Endothelial cell of umbilical vein (primary cell): ENCODE data around the gene DNAAF3. TPM values are rescaled to one million over a fixed set of nuclear protein-coding genes. Genes with fewer than 3 reads are reported as not detected.

Experiments
- BruUV-seq: library from RNA; stranded (reverse); fragments of 400-500 nt; replicated peaks from 2 replicates; lab custom pipeline; 2021; lab: Mats Ljungman, UMichigan
- CTCF ChIA-PET: fragments of 300-600, 350-600 bp; sonication (Branson Sonifier 250); formaldehyde crosslinking; loops from one replicate; lab custom pipeline; 2021; ENCODE audit warnings: antibody characterized with exemption, inconsistent platforms; lab: Charles Lee
- POLR2A ChIA-PET: fragments of 300-600, 350-600 bp; sonication (Branson Sonifier 250); formaldehyde crosslinking; loops from one replicate; lab custom pipeline; 2021; ENCODE audit warnings: antibody characterized with exemption, inconsistent platforms; lab: Charles Lee
- DNase-seq: peaks from one replicate; pipeline ENCODE4 v3.0.0-alpha.2; 2011; ENCODE audit warnings: low read depth, low spot score
- FAIRE-seq: peaks from 2 replicates; lab custom pipeline; 2011; peaks lifted over from hg19 to GRCh38; lab: Jason Lieb, UNC
- H2AFZ ChIP-seq: 2 replicates; pipeline ENCODE4 v1.6.0; 2012; ENCODE audit warnings: low read depth, low read length, control low read depth, inconsistent platforms
- H3K27ac ChIP-seq: 2 replicates; pipeline ENCODE4 v1.5.1; 2011; ENCODE audit warnings: low read depth, mild to moderate bottlenecking, control low read depth, low read length, moderate library complexity; ENCODE audit not compliant: insufficient read depth
- H3K27me3 ChIP-seq, 2 experiments: 2 replicates each; pipeline versions ENCODE4 v1.6.0 to v1.6.1; 2011; ENCODE audit warnings: low read length in 2 of 2, mixed read lengths in 1 of 2; ENCODE audit not compliant: control insufficient read depth in 2 of 2, insufficient read depth in 2 of 2
- H3K36me3 ChIP-seq, 2 experiments: 2 replicates in 1 of 2; 3 replicates in 1 of 2; pipeline ENCODE4 v1.5.1; 2011; ENCODE audit warnings: low read length in 2 of 2, mild to moderate bottlenecking in 1 of 2, moderate library complexity in 1 of 2; ENCODE audit not compliant: control insufficient read depth in 2 of 2, insufficient read depth in 2 of 2; ENCODE audit errors: extremely low read depth in 1 of 2
- H3K4me1 ChIP-seq: 3 replicates; pipeline ENCODE4 v1.5.1; 2011; ENCODE audit warnings: mild to moderate bottlenecking, low read length; ENCODE audit not compliant: control insufficient read depth, insufficient read depth; ENCODE audit errors: extremely low read depth
- H3K4me2 ChIP-seq: 2 replicates; pipeline ENCODE4 v1.6.1; 2011; ENCODE audit warnings: low read length, control low read depth, mixed read lengths; ENCODE audit not compliant: insufficient read depth
- H3K4me3 ChIP-seq, 3 experiments: fragments of 200-600 bp in 1 of 3; sonication (generic), shearing (Covaris generic) in 1 of 3; replicated peaks in 1 of 3; 2 replicates each; pipeline ENCODE4 v1.5.1; 2011 to 2016; ENCODE audit warnings: control low read depth in 3 of 3, low read length in 3 of 3, mild to moderate bottlenecking in 2 of 3, inconsistent platforms in 1 of 3, low read depth in 1 of 3, moderate library complexity in 1 of 3; ENCODE audit not compliant: insufficient read depth in 1 of 3
- H3K79me2 ChIP-seq: 2 replicates; pipeline ENCODE4 v1.6.0; 2012; ENCODE audit warnings: low read length, inconsistent platforms; ENCODE audit not compliant: control insufficient read depth, insufficient read depth
- H3K9ac ChIP-seq: replicated peaks from 2 replicates; pipeline ENCODE3; 2011; ENCODE audit warnings: low read length, control low read depth; ENCODE audit not compliant: insufficient read depth; ENCODE audit errors: extremely low read depth
- H3K9me1 ChIP-seq: replicated peaks from 3 replicates; pipeline ENCODE4 v1.6.0; 2011; ENCODE audit warnings: mild to moderate bottlenecking, low read length; ENCODE audit not compliant: control insufficient read depth, insufficient read depth; ENCODE audit errors: extremely low read depth
- H3K9me3 ChIP-seq: replicated peaks from 2 replicates; pipeline ENCODE4 v1.5.1; 2012; ENCODE audit warnings: low read length, inconsistent platforms; ENCODE audit not compliant: control insufficient read depth, insufficient read depth
- H4K20me1 ChIP-seq: replicated peaks from 2 replicates; pipeline ENCODE3; 2011; ENCODE audit warnings: mild to moderate bottlenecking, low read length; ENCODE audit not compliant: control insufficient read depth, insufficient read depth; ENCODE audit errors: extremely low read depth
- EZH2 ChIP-seq: IDR thresholded peaks from 2 replicates; pipeline ENCODE4 v1.6.1; 2012; ENCODE audit warnings: borderline replicate concordance, low read depth, mild to moderate bottlenecking, moderate library complexity, low read length, inconsistent platforms; ENCODE audit not compliant: severe bottlenecking
- GATA2 ChIP-seq: IDR thresholded peaks from 2 replicates; pipeline ENCODE4 v1.7.0; 2011; ENCODE audit warnings: low read depth, mild to moderate bottlenecking, moderate library complexity, mixed read lengths, low read length; ENCODE audit not compliant: insufficient read length, insufficient read depth
- JUN ChIP-seq: IDR thresholded peaks from 2 replicates; pipeline ENCODE4 v1.6.1; 2011; ENCODE audit warnings: borderline replicate concordance, low read depth; ENCODE audit not compliant: insufficient read length, insufficient read depth
- POLR2A ChIP-seq: IDR thresholded peaks from 2 replicates; pipeline ENCODE4 v1.6.1; 2012; ENCODE audit warnings: low read depth, mild to moderate bottlenecking, control low read depth, low read length
- dilution Hi-C: fragments of 300-500 bp; cut with MboI; formaldehyde crosslinking; loops from one replicate; pipeline ENCODE4 v1.15.0; 2019; ENCODE audit warnings: low sequenced_read_pairs; ENCODE audit not compliant: extremely low pct_ligation_motif_present
- intact Hi-C: fragments of 100-400 bp; cut with micrococcal nuclease; formaldehyde crosslinking; loops from one replicate; pipeline ENCODE4 v1.10.0; 2022
- polyA plus RNA-seq, 4 experiments: library from polyadenylated mRNA; depleted of rRNA in 3 of 4; stranded (reverse) in 3 of 4; unstranded in 1 of 4; fragments of >200 nt; gene quantifications; 2 replicates each; pipeline versions ENCODE4 v1.2.1 to v1.2.3, GENCODE V29; 2011 to 2012; ENCODE audit warnings: missing spikeins in 1 of 4
- total RNA-seq: library from RNA; stranded (reverse); gene quantifications from 2 replicates; pipeline ENCODE4 v1.2.3, GENCODE V29; 2021
- TF ChIP-seq, protein P1 (sequence below): IDR thresholded peaks from 2 replicates; pipeline ENCODE4 v1.6.1; 2011; ENCODE audit not compliant: insufficient read depth, insufficient read length

Gene DNAAF3
- total and polyA plus RNA-seq, 2 donors (not counting 3 experiments of a cell fraction or from before 2014, with no cell fraction given), result 0.62 to 0.75 TPM

DNA sequence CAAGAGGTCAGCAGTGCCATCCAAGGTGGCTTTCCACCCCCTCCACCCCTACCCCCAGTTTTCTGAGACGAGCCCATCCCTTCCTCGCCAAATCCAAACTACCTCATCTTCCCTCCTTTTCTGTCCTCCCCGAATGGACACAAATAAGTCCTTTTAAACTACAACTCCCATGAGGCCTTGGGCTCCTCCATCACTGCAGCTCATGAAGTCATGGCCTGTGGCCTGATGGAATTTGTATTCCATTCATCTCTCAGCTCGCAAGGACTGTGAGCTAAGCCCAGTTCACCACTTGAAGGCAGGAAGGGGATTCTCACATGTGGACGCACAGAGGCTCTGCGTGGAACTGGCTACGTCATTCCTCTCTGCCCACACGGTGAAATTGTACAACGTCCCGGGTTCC lies 30.4 kb upstream of the DNAAF3 start:
- no peaks in the 10 kb centered on the region for H3K27me3 ChIP-seq
- intact Hi-C loops, result no loop called here
- H3K4me1 ChIP-seq, result no peaks in the 10 kb centered on the region
- no peak overlapping the region for H3K4me2 ChIP-seq
- TF ChIP-seq POLR2A (no peak), GATA2 (no peak)
- H3K9ac ChIP-seq, result no peak overlapping the region
- H3K4me3 ChIP-seq, result no peak overlapping the region
- no peaks in the 10 kb centered on the region for H4K20me1 ChIP-seq
- no peaks in the 10 kb centered on the region for H3K9me3 ChIP-seq
- H3K79me2 ChIP-seq, result no peaks in the 10 kb centered on the region
- BruUV-seq, result no TSS peak
- dilution Hi-C loops, result no loop called here
- POLR2A ChIA-PET, result no interaction called here
- CTCF ChIA-PET, result no interaction called here
- DNase-seq (no peak), FAIRE-seq (no peak)
- no peak overlapping the region for H2AFZ ChIP-seq
- H3K36me3 ChIP-seq, result no peaks in the 10 kb centered on the region
- H3K9me1 ChIP-seq, result no peaks in the 10 kb centered on the region
- H3K27ac ChIP-seq, result no peak overlapping the region

DNA sequence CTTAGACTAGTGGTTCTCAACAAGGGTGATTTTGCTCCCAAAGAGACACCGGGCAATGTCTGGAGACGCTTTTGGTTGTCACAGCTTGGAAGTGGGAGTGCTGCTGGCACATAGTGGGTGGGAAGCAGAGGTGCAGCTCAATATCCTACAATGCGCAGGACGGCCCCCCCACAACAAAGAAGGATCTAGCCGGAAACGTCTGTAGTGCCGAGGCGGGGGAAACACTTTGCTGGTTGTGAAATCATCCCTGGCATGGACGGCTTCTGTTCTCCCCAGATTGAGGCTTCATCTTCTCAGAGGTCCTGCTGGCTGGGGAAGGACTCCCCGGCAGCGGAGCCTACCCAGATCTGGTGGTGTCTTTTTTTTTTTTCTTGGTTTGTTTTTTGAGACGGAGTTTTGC lies 27.1 kb upstream of the DNAAF3 start:
- CTCF ChIA-PET, result interaction anchor here (0.6 to 1.2 kb wide), 6 partner anchors 10 to 244 kb away, joined by 3 to 4 read pairs (median 3); partner anchors contain the start of genes DNAAF3 and SYT5
- no peaks in the 10 kb centered on the region for H3K27me3 ChIP-seq

More for the DNA sequence above, 27.1 kb upstream of the DNAAF3 start:
- intact Hi-C loops, result no loop called here
- Histone ChIP-seq H3K9me1 (no peaks in the 10 kb centered on the region), H3K36me3 (no peaks in the 10 kb centered on the region), H3K9ac (no peak overlapping the region), H3K4me2 (no peak overlapping the region), H3K79me2 (no peaks in the 10 kb centered on the region), H3K4me3 (no peak overlapping the region), H3K9me3 (no peaks in the 10 kb centered on the region), H4K20me1 (no peaks in the 10 kb centered on the region), H3K27ac (no peak overlapping the region), H3K4me1 (peaks cover 4% of the 10 kb centered on the region), H2AFZ (no peak overlapping the region)
- POLR2A ChIA-PET, result no interaction called here
- no TSS peak for BruUV-seq
- TF ChIP-seq, protein P1, sequence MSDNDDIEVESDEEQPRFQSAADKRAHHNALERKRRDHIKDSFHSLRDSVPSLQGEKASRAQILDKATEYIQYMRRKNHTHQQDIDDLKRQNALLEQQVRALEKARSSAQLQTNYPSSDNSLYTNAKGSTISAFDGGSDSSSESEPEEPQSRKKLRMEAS, result no peak
- TF ChIP-seq JUN (no peak), EZH2 (no peak)
- DNase-seq, result no peak
- FAIRE-seq, result no peak
- dilution Hi-C loops, result no loop called here
